ENCODE results near the gene C1R.

The C1R gene

DNA sequence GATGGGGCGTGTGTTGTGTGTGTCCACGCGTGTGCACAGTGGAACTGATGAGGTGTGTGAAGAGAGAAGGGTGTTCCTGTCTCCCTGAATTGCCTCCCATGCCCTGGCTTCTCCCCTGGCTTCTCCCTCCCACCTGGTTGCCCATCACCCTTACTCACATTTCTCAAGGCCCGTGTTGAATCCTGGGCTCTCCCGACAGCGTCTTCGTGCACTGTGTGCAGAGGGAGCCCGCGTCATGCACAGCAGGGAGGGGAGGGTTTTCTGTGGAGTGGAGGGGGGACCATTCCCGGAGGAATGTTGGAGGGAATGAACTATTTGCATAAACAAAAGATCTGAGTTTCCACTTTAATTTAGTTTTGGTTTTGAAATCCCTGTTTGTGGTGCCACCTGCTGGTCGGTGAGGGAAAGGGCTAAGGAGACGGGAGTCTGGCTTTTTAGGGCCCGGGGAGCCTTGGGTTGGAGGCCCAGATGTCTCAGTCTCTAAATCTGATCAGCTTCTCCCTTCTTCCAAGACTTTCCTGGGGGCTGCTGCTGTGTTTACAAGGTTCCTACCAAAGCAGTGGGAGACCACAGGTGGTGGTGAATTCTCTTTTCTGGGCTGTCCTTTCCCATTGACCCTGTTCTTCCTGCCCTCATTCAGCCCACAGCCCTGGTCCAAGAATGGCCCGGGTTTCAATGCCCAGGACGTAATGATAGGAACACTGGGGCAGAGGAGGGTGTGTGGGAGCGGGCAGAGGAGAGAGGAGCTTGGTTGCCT, at the start of gene C1R:
TSS of gene C1R (minus strand) at position 217 of the 757 bp plus-strand sequence. CDS start at position 160, 57 bp downstream.
- in situ Hi-C loops (cut with HindIII; ENCODE audit: low sequenced_read_pairs), result no loop called here

DNA sequence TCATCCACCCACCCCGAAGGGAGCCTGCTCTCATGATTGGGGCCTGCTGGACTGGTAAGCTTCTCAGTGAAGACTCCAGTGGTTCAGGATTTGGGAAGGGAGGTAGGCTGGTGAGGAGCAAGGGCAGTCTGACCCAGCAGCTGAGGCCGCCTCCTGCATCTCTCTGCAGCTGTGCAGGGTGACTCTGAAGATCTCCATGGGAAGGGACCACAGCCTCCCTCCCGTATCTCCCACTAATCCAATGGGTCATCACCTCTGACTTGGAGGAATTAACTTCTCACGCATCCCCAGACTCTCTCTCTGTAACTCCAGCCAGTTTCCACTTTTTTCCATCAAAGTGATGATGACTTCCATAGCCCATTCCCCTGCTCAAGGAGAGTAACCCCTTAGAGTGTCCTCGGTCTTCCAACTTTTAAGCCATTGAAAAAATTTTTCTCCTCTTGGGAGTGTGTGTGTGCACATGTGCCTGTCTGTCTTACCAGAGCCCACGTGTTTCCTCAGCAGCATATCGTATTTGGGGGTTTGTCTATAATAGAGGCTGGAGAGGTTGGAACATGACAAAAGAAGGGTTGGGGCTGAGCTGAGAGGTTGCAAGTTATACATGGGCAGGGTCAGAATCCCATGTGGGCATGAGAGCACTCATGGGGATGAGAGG, 49.2 kb upstream of the C1R start:
- in situ Hi-C loops (cut with HindIII; ENCODE audit: low sequenced_read_pairs), result no loop called here

DNA sequence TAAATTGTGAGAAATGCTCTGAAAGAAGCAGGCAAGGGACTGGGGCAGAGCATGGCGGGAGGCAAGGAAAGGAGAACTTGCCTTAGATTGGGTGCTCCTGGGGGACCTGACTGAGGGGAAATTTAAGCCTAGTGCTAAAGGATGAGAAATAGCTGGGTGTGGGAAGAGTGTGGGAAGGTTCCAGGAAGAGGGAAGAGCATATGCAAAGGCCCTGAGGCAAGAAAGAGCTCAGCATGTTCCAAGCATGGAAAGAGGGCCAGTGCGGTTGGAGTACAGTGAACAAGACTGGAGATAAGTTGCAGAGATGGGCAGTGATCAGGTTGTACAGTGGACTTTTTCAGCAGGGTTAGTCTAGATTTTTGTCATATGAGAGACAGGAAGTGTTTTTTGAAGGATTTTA, 47.0 kb upstream of the C1R start:
- in situ Hi-C loops (cut with HindIII; ENCODE audit: low sequenced_read_pairs), result no loop called here

DNA sequence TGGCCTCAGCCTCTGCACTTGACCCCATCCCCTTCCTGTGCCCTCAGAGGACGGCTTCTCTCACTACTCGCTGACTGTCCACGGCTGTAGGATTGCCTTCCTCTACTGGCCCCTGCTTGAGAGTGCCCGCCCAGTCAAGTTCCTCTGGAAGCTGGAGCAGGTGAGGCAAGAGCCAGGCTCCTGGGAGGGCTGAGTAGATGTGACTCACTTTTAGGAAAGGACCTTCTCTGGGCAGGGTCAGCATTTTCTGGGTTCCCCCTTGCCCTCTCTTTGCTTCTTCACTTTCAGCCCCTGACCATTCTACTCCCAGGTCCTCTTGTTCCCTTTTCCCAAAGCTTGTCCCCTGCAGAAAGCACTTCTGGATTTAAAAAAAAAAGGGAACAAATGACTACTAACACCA, 45.7 kb upstream of the C1R start:
- in situ Hi-C loops (cut with HindIII; ENCODE audit: low sequenced_read_pairs), result no loop called here

GRCh38 chr12:7136676-7137075, 44.4 kb upstream of the C1R start:
- in situ Hi-C loops (cut with HindIII; ENCODE audit: low sequenced_read_pairs), result no loop called here

DNA sequence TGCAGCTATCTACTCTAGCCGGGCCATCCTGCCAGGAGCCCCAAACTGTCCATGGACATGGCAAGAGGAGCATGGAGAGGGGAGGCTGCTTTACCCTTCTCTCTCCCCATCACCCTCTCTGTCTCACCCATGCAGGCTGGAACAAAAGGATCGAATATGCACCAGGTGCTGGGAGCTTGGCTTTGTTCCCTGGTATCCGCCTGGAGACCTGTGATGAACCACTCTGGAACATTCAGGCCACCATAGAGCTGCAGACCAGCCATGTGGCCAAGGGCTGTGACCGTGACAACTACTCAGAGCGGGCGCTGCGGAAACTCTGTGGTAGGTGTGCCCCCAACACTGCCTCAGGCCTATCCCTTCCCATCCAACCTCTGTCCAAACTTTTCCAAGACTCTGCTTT, 43.8 kb upstream of the C1R start:
- in situ Hi-C loops (cut with HindIII; ENCODE audit: low sequenced_read_pairs), result no loop called here

DNA sequence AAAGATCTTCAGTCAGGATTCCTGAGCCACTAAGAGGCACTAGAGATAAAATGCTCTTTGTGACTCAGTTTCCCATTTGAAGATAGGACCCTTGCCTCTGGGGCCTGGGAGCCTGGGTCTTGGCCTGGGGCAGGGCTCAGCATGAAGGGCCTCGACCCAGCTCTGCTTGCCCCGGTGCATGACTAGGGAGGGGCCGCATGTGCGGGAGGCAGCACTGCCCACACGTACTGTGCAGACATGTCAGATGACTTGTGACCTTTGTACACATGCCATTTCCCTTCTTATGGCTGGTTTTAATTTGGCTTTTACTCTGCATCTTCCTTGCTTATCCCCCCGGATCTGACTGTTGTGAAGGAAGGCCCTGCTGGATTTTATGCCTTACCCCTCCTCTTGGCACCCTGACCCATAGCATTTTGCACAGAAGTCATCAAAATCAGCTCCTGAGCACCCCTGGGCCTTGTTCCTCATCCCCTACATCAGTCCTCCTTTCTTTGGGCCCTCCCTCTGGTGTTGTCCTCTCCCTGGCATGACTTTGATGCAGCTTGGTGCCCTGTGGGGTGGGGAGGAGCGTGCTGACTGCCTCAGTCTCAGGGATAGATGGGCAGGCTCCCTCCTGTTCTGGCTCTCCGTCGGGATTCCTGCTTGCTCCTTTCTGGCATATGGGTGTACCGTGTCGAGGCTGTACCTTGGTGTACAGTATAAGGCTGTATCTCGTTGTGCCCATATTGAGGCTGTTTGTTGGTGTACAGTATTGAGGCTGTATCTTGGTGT, 42.3 kb upstream of the C1R start:
- in situ Hi-C loops (cut with HindIII; ENCODE audit: low sequenced_read_pairs), result no loop called here

GRCh38 chr12:7131502-7131866, 39.2 kb upstream of the C1R start:
- in situ Hi-C loops (cut with HindIII; ENCODE audit: low sequenced_read_pairs), result no loop called here

- in situ Hi-C loops (cut with HindIII; ENCODE audit: low sequenced_read_pairs), result no loop called here
These were observed 38.7 kb upstream of the C1R start for GRCh38 chr12:7130701-7131501.

DNA sequence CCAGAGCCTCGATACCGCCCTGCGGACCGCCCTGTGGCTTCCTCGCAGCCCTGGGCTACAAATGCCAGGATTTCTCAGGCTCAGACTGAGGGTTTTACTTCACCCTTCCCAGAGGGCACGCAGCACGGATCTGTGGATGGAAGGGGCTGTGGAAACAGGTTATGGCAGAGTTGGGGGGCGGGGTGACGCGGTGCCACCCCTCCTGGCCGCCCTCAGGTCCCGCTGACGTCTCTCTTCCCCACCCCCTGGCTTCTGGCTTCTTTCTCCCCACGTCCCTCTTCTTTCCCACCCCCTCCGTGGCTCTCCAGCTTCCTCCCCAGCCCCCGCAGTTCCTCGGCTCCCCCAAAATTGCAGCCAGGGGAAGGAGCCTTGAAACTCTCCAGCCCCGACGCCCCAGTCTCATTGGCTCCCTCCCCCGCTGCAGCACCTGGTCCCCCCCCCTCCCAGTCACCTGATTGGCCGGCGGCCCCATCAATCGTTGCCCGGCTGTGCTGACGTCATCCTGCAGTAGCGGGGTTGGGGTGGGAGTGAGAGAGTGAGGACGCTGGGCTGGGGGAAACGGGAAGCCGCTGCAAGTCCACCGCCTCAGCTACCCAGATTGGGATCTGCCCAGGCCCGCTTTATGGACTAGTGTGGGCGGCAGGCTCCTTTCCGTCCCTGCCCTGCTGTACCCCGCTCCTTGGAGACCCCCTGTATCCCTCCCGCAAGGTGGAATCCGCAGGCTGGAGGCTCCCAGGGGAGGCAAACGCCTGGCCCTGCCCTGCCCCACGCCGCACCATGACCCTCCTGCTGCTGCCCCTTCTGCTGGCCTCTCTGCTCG, 37.8 kb upstream of the C1R start, which contains the start of gene CLSTN3:
TSS of gene CLSTN3 (plus strand) at position 500 of the 820 bp plus-strand sequence. CDS start at position 778, 278 bp downstream.
- in situ Hi-C loops (cut with HindIII; ENCODE audit: low sequenced_read_pairs), result no loop called here

GRCh38 chr12:7129287-7129871, 37.1 kb upstream of the C1R start:
- in situ Hi-C loops (cut with HindIII; ENCODE audit: low sequenced_read_pairs), result no loop called here

GRCh38 chr12:7128681-7129286, 36.5 kb upstream of the C1R start, which contains the start of gene RBP5:
Gene RBP5, minus strand, starts transcription at chr12:7128889. Its CDS starts 114 bp downstream, at chr12:7128775.
- in situ Hi-C loops (cut with HindIII; ENCODE audit: low sequenced_read_pairs), result no loop called here

DNA sequence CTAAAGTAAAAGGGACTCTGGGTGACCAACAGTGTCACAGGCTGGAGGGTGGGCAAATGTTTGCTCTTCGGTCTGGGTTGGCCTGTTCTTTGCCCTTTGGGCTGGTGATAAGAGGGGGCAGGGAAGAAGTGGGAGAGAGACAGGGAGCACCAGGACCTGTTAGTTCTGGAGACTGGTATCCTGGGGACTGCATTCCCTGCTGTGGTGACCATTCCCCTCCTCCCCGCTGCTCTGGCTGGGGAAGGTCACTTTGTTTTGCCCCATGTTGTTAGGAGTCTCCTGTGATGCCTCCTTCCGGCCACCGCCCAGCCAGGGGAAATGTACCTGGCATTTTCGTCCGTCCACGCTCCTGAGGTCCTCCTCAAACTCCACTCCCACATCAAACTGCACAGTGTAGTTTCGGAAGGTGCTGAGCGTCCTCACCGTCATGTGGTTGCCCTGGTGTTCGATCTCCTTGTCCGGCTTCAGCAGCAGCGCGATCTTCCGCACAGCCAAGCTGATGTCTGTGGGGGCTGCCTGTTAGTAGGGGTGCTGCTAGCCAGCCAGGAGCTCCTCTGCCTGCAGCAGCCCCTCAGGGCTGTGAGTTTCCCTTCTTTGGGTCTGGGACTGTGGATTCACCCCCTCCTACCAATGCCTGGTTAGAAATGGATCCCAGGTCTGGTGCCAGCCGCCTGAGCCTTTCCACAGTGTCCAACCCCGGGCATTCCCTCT, 35.8 kb upstream of the C1R start:
- in situ Hi-C loops (cut with HindIII; ENCODE audit: low sequenced_read_pairs), result no loop called here

DNA sequence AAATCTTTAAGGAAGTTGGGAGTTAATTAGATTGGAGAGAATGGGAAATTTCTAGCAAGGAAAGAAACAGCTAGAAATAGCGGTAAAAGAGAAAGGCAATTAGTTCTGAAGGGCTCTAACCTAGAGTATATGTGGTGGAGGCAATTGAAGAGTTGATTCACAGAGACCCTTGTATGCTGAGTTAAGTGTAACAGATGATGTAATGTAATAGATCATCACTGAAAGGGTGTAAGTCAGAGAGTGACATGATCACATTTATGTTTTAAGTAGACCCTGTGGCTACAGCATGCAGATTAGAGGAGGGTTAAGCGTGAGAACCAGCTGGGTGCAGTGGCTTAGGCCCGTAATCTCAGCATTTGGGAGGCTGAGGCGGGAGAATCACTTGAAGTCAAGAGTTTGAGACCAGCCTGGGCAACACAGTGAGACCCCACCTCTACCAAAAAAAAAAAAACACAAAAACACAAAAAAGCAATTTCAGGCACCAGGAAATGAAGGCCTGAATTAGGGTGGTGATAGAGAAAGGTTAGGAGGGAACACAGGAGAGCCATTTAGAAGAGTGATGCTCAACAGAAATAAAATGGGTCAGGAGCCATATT, 33.5 kb upstream of the C1R start:
- in situ Hi-C loops (cut with HindIII; ENCODE audit: low sequenced_read_pairs), result no loop called here

DNA sequence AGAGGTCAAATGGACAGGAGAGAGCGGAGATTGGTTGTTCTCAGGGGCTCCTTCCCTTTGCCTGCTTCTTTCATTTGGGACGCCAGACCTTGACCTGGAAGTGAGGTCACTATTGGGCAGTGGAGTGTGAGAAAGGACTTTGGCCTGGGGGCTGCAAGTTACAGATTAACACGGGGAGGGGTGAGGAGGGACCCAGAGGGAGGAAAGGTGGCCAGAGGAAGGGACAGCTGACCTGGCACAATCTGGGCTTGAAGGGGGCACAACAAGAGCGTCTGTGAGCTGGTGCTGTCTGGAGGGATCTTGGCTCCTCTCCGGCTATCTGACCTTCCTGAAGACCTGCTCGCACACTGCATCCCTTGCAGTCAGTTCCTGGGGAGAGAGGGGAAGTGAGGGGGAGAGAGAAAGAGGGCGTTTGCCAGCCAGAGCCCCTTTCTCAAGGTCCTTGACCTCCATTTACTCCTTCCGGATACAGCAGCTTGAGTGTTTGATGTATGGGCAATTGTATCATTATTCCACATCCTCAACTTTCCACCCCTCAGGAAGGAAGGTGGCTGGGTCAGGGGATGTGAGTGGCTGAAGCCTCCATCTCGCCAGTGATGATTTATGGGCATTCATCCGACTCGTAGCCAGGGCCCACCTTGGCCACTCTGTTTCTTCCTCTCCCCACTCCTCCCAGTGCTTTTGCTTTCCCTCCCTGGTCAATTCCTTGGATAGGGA, 31.7 kb upstream of the C1R start:
- in situ Hi-C loops (cut with HindIII; ENCODE audit: low sequenced_read_pairs), result no loop called here

- in situ Hi-C loops (cut with HindIII; ENCODE audit: low sequenced_read_pairs), result no loop called here
These were observed 30.8 kb upstream of the C1R start for GRCh38 chr12:7122811-7123769.

All from endothelial cell of hepatic sinusoid (primary cell).